Lower lobe of right lung (tissue), 2 donors: ENCODE data around the gene CIAO2A. TPM values are rescaled to one million over a fixed set of nuclear protein-coding genes. Genes with fewer than 3 reads are reported as not detected.
"Not testable (repeated sequence)": the region's sequence is repeated elsewhere in the genome, so short reads cannot be mapped to it uniquely, and the experiment has no call there.

Source experiments
- ATAC-seq, 2 donors: fragments of 200-7000 bp; cut with Tn5 transposase; one replicate each; pipeline ENCODE4 v1.9.1; 2020 to 2022; ENCODE audit warnings: mild to moderate bottlenecking in 2 of 2, moderate library complexity in 2 of 2
- DNase-seq: peaks from one replicate; pipeline ENCODE4 v3.0.0-alpha.2; 2020
- H3K27ac ChIP-seq: fragments of 200-600 bp; one replicate; pipeline ENCODE4 v1.8.0; 2022
- H3K27me3 ChIP-seq: fragments of 200-600 bp; one replicate; pipeline ENCODE4 v1.8.0; 2022; ENCODE audit warnings: low read depth
- H3K36me3 ChIP-seq: fragments of 200-600 bp; one replicate; pipeline ENCODE4 v1.8.0; 2022; ENCODE audit warnings: mild to moderate bottlenecking
- H3K4me1 ChIP-seq: fragments of 200-600 bp; one replicate; pipeline ENCODE4 v1.8.0; 2022
- H3K4me3 ChIP-seq: fragments of 200-600 bp; one replicate; pipeline ENCODE4 v1.8.0; 2022; ENCODE audit warnings: mild to moderate bottlenecking
- H3K9me3 ChIP-seq: fragments of 200-600 bp; one replicate; pipeline ENCODE4 v1.8.0; 2022
- CTCF ChIP-seq: fragments of 200-600 bp; IDR thresholded peaks from one replicate; pipeline ENCODE4 v1.8.0; 2022; ENCODE audit warnings: antibody characterized with exemption, mild to moderate bottlenecking
- intact Hi-C: fragments of 100-400 bp; cut with DNase I; formaldehyde crosslinking; loops from one replicate; pipeline ENCODE4 v1.11.0; 2022
- total RNA-seq: library from RNA; stranded (reverse); fragmentation: NEBNext Ultra II Directional; extraction: Animal tissue kit (Norgen Biotek cat#: 25700); gene quantifications from one replicate; pipeline ENCODE4 v1.2.1, GENCODE V29; 2021
- donor health status: DM: no; HTN: yes; CAD: no; lungs with severe emphysema.

The CIAO2A gene
- total RNA-seq, 1 donor from 2014 or later: 56.3 TPM

- no peak for DNase-seq
- peaks cover 9% of the 10 kb centered on the region for H3K4me1 ChIP-seq
- H3K27ac ChIP-seq: no peak overlapping the region
- ATAC-seq: no peak
- intact Hi-C loops: no loop called here
- H3K4me3 ChIP-seq: no peak overlapping the region
- no peaks in the 10 kb centered on the region for H3K27me3 ChIP-seq
- no peak for TF ChIP-seq CTCF
- peaks cover 99% of the 10 kb centered on the region for H3K36me3 ChIP-seq
- no peaks in the 10 kb centered on the region for H3K9me3 ChIP-seq
These were observed 28.0 kb upstream of the CIAO2A start for GRCh38 chr15:64121614-64122013.

DNA sequence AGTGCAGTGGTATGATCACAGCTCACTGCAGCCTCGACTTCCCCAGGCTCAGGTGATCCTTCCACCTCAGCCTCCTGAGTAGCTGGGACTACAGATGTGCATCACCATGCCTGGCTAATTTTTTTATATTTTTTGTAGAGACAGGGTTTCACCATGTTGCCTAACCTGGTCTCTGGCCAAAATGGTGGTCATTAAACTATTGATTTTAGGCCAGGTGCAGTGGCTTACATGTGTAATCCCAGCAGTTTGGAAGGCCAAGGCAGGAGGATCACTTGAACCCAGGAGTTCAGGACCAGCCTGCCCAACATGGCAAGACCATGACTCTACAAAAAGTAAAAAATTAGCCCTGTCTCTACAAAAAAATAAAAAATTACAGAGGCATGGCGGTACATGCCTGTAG is 26.7 kb upstream of the CIAO2A start:
- not testable (repeated sequence) for H3K27ac ChIP-seq, H3K4me1 ChIP-seq
- peaks cover 99% of the 10 kb centered on the region for H3K36me3 ChIP-seq

GRCh38 chr15:64117759-64118487 is 24.3 kb upstream of the CIAO2A start:
- peaks cover 16% of the 10 kb centered on the region for H3K4me1 ChIP-seq
- no peaks in the 10 kb centered on the region for H3K27me3 ChIP-seq
- no peak for TF ChIP-seq CTCF
- ATAC-seq (peak; percentile 90 to 96), DNase-seq (no peak)
- H3K36me3 ChIP-seq: peaks cover 99% of the 10 kb centered on the region
- intact Hi-C loops: no loop called here
- no peaks in the 10 kb centered on the region for H3K9me3 ChIP-seq
- H3K27ac ChIP-seq: no peak overlapping the region
- H3K4me3 ChIP-seq: no peak overlapping the region

More for the DNA sequence above, 26.7 kb upstream of the CIAO2A start:
- H3K27me3 ChIP-seq, H3K9me3 ChIP-seq, ATAC-seq, DNase-seq, intact Hi-C loops, H3K4me3 ChIP-seq: not testable (repeated sequence)

GRCh38 chr15:64112904-64113303 is 19.3 kb upstream of the CIAO2A start:
- H3K27ac ChIP-seq: no peak overlapping the region
- ATAC-seq: peak; percentile 27 to 58
- no peak for DNase-seq
- H3K36me3 ChIP-seq: peaks cover 56% of the 10 kb centered on the region
- no peak for TF ChIP-seq CTCF
- intact Hi-C loops: no loop called here
- peaks cover 58% of the 10 kb centered on the region for H3K4me1 ChIP-seq
- no peaks in the 10 kb centered on the region for H3K27me3 ChIP-seq
- no peak overlapping the region for H3K4me3 ChIP-seq
- no peaks in the 10 kb centered on the region for H3K9me3 ChIP-seq

DNA sequence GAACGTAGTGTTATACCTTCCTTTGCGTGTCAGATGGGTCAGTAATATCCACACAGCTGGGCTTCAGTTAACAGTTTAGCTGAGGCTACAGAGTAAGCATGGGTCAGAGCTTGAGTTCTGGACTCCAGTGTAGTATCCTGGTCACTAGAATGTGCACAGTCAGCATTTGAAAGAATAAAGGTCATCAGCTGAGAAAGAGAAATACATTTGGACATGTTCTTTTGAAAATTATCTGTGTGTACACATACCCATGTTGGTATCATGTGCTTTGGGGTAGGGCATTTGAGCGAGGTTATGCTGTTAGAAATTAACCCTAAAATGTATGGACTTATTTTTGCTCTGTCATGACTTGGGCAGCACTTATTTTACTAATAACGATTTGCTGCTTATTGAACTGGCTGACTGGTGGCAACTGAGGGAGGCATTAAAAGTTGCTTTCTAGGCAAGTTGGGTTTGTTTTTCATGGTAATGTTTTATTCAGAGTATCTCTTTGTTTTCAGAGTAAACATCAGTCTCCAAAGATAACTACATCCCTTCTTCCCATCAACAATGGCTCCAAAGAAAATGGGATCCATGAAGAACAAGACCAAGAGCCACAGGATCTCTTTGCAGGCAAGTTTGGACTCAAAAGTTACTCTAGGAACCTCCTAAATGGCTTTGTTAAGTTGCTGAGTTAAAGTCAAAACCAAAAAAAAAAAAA is 18.6 kb upstream of the CIAO2A start:
- peaks cover 49% of the 10 kb centered on the region for H3K36me3 ChIP-seq
- peak; percentile 8 to 25 for ATAC-seq
- H3K9me3 ChIP-seq: no peaks in the 10 kb centered on the region
- no peak for TF ChIP-seq CTCF
- no peak for DNase-seq
- intact Hi-C loops: no loop called here
- no peak overlapping the region for H3K4me3 ChIP-seq
- no peak overlapping the region for H3K27ac ChIP-seq
- no peaks in the 10 kb centered on the region for H3K27me3 ChIP-seq
- H3K4me1 ChIP-seq: peaks cover 60% of the 10 kb centered on the region

DNA sequence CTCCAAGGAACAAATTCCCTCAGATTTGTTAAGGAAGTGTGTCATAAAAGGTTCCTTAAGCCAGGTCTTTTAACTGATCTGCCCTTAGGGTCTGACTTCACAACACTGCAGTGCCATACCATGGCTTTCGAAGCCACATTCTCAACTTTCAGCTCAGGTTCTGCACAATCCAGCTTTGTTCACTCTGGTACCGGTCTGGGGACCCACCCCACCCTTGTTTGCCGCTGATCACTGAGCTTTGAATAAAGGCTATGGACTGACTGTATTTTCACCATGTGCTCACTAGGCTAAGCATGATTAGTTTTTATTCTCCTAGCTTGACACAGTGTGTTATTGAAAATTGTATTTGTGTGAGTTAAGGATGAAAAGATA is 18.0 kb upstream of the CIAO2A start:
- no peak overlapping the region for H3K27ac ChIP-seq
- intact Hi-C loops: no loop called here
- TF ChIP-seq CTCF: no peak
- no peaks in the 10 kb centered on the region for H3K27me3 ChIP-seq
- ATAC-seq (no peak), DNase-seq (no peak)
- no peaks in the 10 kb centered on the region for H3K9me3 ChIP-seq
- H3K36me3 ChIP-seq: peaks cover 43% of the 10 kb centered on the region
- H3K4me3 ChIP-seq: no peak overlapping the region
- H3K4me1 ChIP-seq: peaks cover 61% of the 10 kb centered on the region
